HG02571 (cell line): ENCODE results near the gene SQSTM1.
"Not testable (repeated sequence)": the region's sequence is repeated elsewhere in the genome, so short reads cannot be mapped to it uniquely, and the experiment has no call there.

Experiments
- ATAC-seq: cut with Tn5 transposase; IDR thresholded peaks from one replicate; pipeline ENCODE4 v1.9.1; 2021; ENCODE audit warnings: mild to moderate bottlenecking, moderate library complexity; ENCODE audit not compliant: unreplicated experiment

Gene SQSTM1

GRCh38 chr5:179871533-179871932, 50.8 kb downstream of the SQSTM1 start:
- not testable (repeated sequence) for ATAC-seq

GRCh38 chr5:179872055-179872827, 51.5 kb downstream of the SQSTM1 start:
- ATAC-seq = no peak

GRCh38 chr5:179872828-179873575, 52.3 kb downstream of the SQSTM1 start:
- no peak for ATAC-seq

GRCh38 chr5:179873588-179874110, 52.9 kb downstream of the SQSTM1 start:
- no peak for ATAC-seq

GRCh38 chr5:179874136-179874535, 53.4 kb downstream of the SQSTM1 start:
- ATAC-seq = no peak

- no peak for ATAC-seq
Observed at GRCh38 chr5:179874536-179875292, 54.0 kb downstream of the SQSTM1 start.

GRCh38 chr5:179875741-179876609, 55.3 kb downstream of the SQSTM1 start:
- no peak for ATAC-seq

- no peak for ATAC-seq
Observed at GRCh38 chr5:179876610-179876952, 55.9 kb downstream of the SQSTM1 start.

GRCh38 chr5:179878222-179879002, 57.7 kb downstream of the SQSTM1 start:
- no peak for ATAC-seq

GRCh38 chr5:179879003-179879689, 58.4 kb downstream of the SQSTM1 start:
- ATAC-seq = no peak

GRCh38 chr5:179879690-179880010, 58.9 kb downstream of the SQSTM1 start:
- no peak for ATAC-seq

GRCh38 chr5:179880066-179880650, 59.5 kb downstream of the SQSTM1 start:
- no peak for ATAC-seq

GRCh38 chr5:179880848-179881590, 60.3 kb downstream of the SQSTM1 start:
- no peak for ATAC-seq

GRCh38 chr5:179882338-179882737, 61.6 kb downstream of the SQSTM1 start:
- ATAC-seq = no peak

GRCh38 chr5:179883163-179883562, 62.5 kb downstream of the SQSTM1 start:
- no peak for ATAC-seq

GRCh38 chr5:179885491-179886090, 64.9 kb downstream of the SQSTM1 start:
- ATAC-seq = no peak

GRCh38 chr5:179886190-179886911, 65.6 kb downstream of the SQSTM1 start:
- ATAC-seq = no peak
